Stimulated activated CD8-positive, alpha-beta memory T cell treated with anti-CD3 and anti-CD28 coated beads, Interleukin-4, amount 100 ng/mL, for 48 hours (primary cell): Measurements from ENCODE around the gene ZDBF2.
"Not testable (repeated sequence)": the region's sequence is repeated elsewhere in the genome, so short reads cannot be mapped to it uniquely, and the experiment has no call there.

Experiments
- DNase-seq: peaks from one replicate; pipeline ENCODE4 v3.0.0-alpha.2; 2020

ZDBF2 gene

GRCh38 chr2:206259376-206260187 lies 14.9 kb upstream of the ZDBF2 start:
- DNase-seq = no peak

- DNase-seq = no peak
These were observed 14.1 kb upstream of the ZDBF2 start for GRCh38 chr2:206260188-206261012.

GRCh38 chr2:206263959-206264603 lies 10.4 kb upstream of the ZDBF2 start:
- no peak for DNase-seq

GRCh38 chr2:206266130-206267125 lies 8.0 kb upstream of the ZDBF2 start:
- no peak for DNase-seq

- DNase-seq = no peak
These were observed 6.9 kb upstream of the ZDBF2 start for GRCh38 chr2:206267567-206267966.

GRCh38 chr2:206271065-206271464 lies 3.4 kb upstream of the ZDBF2 start:
- no peak for DNase-seq

GRCh38 chr2:206273905-206274304 lies 558 bp upstream of the ZDBF2 start:
- DNase-seq = no peak

- no peak for DNase-seq
These were observed 1.0 kb downstream of the ZDBF2 start for GRCh38 chr2:206275312-206276055.

- no peak for DNase-seq
These were observed 1.9 kb downstream of the ZDBF2 start for GRCh38 chr2:206276169-206276942.

- no peak for DNase-seq
These were observed 3.0 kb downstream of the ZDBF2 start for GRCh38 chr2:206277503-206277902.

- DNase-seq = no peak
These were observed 8.3 kb downstream of the ZDBF2 start for GRCh38 chr2:206282746-206283145.

- DNase-seq = no peak
These were observed 12.7 kb downstream of the ZDBF2 start for GRCh38 chr2:206287197-206287596.

GRCh38 chr2:206289391-206289790 lies 14.9 kb downstream of the ZDBF2 start:
- no peak for DNase-seq

- no peak for DNase-seq
These were observed 21.7 kb downstream of the ZDBF2 start for GRCh38 chr2:206296128-206296527.

GRCh38 chr2:206299608-206300007 lies 25.1 kb downstream of the ZDBF2 start:
- DNase-seq = not testable (repeated sequence)

- DNase-seq = no peak
These were observed 31.2 kb downstream of the ZDBF2 start for GRCh38 chr2:206305523-206306245.

GRCh38 chr2:206311026-206311425 lies 36.6 kb downstream of the ZDBF2 start:
- no peak for DNase-seq

GRCh38 chr2:206316141-206316540 lies 41.7 kb downstream of the ZDBF2 start:
- DNase-seq = no peak

- DNase-seq = no peak
These were observed 48.6 kb downstream of the ZDBF2 start for GRCh38 chr2:206323033-206323432.

GRCh38 chr2:206323486-206323885 lies 49.0 kb downstream of the ZDBF2 start:
- DNase-seq = no peak
